Measurements from ENCODE around the gene RPS6KA2. TPM values are rescaled to one million over a fixed set of nuclear protein-coding genes. Genes with fewer than 3 reads are reported as not detected.

Gene RPS6KA2
- total RNA-seq, 4 donors from 2014 or later, result 22.7 to 55.9 (median 40.6) TPM

DNA sequence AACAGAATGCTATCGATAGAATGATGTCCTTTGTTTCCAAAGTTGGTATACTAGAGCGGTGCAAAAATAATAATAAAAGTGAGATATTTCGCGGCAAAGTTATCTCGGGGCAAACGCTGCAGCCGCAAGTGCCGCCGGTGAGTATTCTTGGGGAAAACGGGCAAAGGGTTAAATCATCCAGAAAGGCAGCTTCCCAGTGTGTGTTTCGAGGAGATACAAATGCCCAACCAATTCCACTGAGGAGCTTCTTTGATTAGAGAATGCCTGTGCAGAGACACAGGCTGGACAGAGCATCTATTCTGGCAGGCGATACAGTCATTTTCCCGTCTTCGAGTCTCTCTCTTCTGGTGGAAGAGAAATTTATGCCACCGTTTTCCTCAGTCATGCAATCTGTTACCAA, 186.3 kb downstream of the RPS6KA2 start:
- no peak overlapping the region for H3K4me3 ChIP-seq (ENCODE audit: low read depth, poor library complexity, severe bottlenecking)
- no peak for TF ChIP-seq POLR2A (IDR thresholded peaks at IDR 0.05)
- TF ChIP-seq, protein P1, sequence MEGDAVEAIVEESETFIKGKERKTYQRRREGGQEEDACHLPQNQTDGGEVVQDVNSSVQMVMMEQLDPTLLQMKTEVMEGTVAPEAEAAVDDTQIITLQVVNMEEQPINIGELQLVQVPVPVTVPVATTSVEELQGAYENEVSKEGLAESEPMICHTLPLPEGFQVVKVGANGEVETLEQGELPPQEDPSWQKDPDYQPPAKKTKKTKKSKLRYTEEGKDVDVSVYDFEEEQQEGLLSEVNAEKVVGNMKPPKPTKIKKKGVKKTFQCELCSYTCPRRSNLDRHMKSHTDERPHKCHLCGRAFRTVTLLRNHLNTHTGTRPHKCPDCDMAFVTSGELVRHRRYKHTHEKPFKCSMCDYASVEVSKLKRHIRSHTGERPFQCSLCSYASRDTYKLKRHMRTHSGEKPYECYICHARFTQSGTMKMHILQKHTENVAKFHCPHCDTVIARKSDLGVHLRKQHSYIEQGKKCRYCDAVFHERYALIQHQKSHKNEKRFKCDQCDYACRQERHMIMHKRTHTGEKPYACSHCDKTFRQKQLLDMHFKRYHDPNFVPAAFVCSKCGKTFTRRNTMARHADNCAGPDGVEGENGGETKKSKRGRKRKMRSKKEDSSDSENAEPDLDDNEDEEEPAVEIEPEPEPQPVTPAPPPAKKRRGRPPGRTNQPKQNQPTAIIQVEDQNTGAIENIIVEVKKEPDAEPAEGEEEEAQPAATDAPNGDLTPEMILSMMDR (IDR thresholded peaks at IDR 0.05), result no peak
- intact Hi-C loops (cut with DNase I; ENCODE audit: low total_unique reads), result no loop called here
- DNase-seq (ENCODE audit: low spot score in 2 of 2), result peak in 1 of 2 donors; percentile 29
- WGBS, 2 donors, result 93 to 96% methylated on average over 15 of the region's 15 CpGs

DNA sequence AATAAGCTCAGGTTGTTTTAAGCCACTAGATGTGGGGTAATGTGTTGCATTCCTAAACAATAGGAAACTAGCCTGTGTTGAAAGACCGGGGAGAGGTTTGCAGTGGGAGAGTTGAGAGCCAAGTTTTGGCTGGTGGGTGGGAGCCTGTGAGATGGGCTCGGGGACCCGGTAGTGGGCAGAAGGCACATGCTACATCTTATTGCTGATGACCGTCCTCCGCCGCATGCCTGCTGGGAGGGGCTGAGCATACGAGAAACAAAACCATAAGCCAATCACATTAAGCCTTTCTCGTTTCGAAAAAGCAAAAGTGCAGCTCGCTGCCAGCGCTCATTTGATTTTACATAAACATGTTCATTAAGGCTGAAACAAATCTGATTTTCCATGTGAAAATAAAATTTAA, 186.9 kb downstream of the RPS6KA2 start:
- TF ChIP-seq POLR2A (IDR thresholded peaks at IDR 0.05), result no peak
- TF ChIP-seq, protein P1 (IDR thresholded peaks at IDR 0.05), result no peak
- intact Hi-C loops (cut with DNase I; ENCODE audit: low total_unique reads), result no loop called here
- no peak for DNase-seq (ENCODE audit: low spot score in 2 of 2)

DNA sequence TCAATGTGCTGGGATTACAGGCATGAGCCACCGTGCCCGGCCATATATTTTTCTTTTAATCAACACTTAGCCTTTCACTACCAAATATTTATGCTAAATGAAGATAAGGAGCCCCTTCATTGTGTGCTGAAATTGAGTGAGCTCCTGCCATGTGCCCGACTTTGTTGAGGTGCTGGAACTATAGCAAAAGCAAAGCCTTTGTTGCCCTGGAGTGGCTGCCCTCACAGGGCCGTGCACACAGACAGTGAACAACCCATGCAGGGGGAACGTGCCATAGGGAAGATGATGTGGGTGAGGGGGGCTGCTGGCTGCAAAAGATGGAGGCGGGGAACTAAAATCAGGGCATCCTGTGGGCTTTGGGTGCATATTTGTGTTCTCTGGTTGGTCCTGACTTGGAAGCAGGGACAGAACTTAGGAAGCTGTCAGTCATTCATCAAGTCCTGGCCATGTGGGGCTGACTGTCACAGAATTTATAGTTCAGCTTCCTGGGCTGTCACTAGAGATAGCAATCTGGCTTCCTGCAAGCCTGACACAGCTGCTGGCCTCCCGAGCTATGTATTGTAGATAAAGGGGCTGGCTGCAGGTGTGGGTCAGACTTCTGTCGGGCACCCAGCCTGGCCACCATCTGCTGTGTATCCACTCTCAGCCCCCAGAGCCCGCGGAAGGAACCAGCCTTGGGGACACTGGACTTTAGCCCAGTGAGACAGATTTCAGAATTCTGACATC, 187.5 kb downstream of the RPS6KA2 start:
- no peak for DNase-seq (ENCODE audit: low spot score in 2 of 2)
- no peak overlapping the region for H3K4me3 ChIP-seq (ENCODE audit: low read depth, poor library complexity, severe bottlenecking)
- intact Hi-C loops (cut with DNase I; ENCODE audit: low total_unique reads), result no loop called here
- TF ChIP-seq, protein P1 (IDR thresholded peaks at IDR 0.05), result no peak
- TF ChIP-seq POLR2A (IDR thresholded peaks at IDR 0.05), result no peak
- whole genome bisulfite sequencing, 2 donors, result 83 to 84% methylated on average over 10 of the region's 10 CpGs

More for the DNA sequence above, 186.9 kb downstream of the RPS6KA2 start:
- H3K4me3 ChIP-seq (ENCODE audit: low read depth, poor library complexity, severe bottlenecking), result no peak overlapping the region
- 78 to 79% methylated on average over 11 of the region's 11 CpGs for WGBS, 2 donors

DNA sequence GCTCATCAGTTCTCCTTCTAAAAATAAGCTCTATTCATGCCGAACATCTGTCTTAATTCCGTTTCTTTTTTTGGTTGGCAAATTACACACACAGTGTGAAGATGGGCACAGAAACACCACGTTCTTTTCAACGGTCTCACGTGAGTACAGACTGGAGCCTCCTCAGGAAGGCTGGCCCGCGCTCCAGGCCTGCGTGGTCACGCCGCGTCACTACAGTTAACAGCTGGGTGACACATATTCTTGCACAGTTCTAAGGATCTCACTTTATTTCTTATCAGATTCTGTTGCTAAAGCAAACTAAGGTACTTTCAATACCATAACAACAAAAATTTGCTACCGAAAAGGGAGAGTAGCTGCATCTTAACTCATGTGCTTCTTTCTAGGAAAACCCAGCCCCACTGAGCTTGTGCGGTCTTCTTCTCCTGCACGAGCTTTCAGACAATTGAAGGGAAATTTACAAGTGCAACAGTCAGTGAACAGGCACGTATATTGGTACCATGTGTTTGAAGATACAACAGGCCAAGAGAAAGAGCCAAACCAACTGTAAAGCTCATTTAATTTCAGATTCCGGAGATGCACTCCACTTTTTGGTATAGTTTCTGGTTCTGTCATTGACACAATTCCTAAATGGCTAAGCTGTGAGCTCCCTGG, 188.7 kb downstream of the RPS6KA2 start:
- intact Hi-C loops (cut with DNase I; ENCODE audit: low total_unique reads), result no loop called here
- 79 to 81% methylated on average over 16 of the region's 16 CpGs for WGBS, 2 donors
- no peak overlapping the region for H3K4me3 ChIP-seq (ENCODE audit: low read depth, poor library complexity, severe bottlenecking)
- peak in 1 of 2 donors; percentile 74 for DNase-seq (ENCODE audit: low spot score in 2 of 2)
- no peak for TF ChIP-seq POLR2A (IDR thresholded peaks at IDR 0.05)
- TF ChIP-seq, protein P1 (IDR thresholded peaks at IDR 0.05), result no peak

DNA sequence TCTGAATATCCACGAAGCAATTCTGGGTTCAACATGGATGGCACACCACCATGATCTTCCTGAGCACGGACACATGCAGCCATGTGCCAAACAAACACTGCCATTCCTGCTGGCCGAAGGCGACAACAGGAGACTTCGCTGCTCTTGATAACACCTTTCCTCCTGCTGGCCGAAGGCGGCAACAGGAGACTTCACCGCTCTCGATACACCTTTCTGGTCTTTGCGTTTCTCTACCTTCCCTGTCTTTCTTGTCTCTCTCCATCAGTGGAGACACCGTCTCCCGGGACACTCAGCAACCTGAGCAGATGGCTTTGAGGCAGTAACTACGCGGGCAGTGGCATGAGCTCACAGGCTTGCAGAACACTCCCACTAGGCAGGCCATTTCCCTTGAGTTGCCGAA, 189.4 kb downstream of the RPS6KA2 start:
- TF ChIP-seq, protein P1 (IDR thresholded peaks at IDR 0.05), result no peak
- TF ChIP-seq POLR2A (IDR thresholded peaks at IDR 0.05), result no peak
- H3K4me3 ChIP-seq (ENCODE audit: low read depth, poor library complexity, severe bottlenecking), result no peak overlapping the region
- 93 to 94% methylated on average over 15 of the region's 15 CpGs for WGBS, 2 donors
- intact Hi-C loops (cut with DNase I; ENCODE audit: low total_unique reads), result no loop called here
- DNase-seq (ENCODE audit: low spot score in 2 of 2), result peak in 1 of 2 donors; percentile 52
